ENCODE results near the gene ABI3BP. TPM values are rescaled to one million over a fixed set of nuclear protein-coding genes. Genes with fewer than 3 reads are reported as not detected.
"Not testable (repeated sequence)": the region's sequence is repeated elsewhere in the genome, so short reads cannot be mapped to it uniquely, and the experiment has no call there.

ABI3BP gene
- total RNA-seq, result 0.39 and 7.3 TPM in 2 replicates

GRCh38 chr3:100993309-100993708 is at the start of gene ABI3BP:
TSS of gene ABI3BP (minus strand) at chr3:100993421. CDS start at chr3:100993384, 37 bp downstream.
- DNase-seq (ENCODE audit: extremely low read depth, low read depth, low spot score), result no peak

- no peak for DNase-seq (ENCODE audit: extremely low read depth, low read depth, low spot score)
Observed at GRCh38 chr3:101039285-101039684, 46.1 kb upstream of the ABI3BP start.

- DNase-seq (ENCODE audit: extremely low read depth, low read depth, low spot score), result no peak
Observed at GRCh38 chr3:101038880-101039279, 45.7 kb upstream of the ABI3BP start.

GRCh38 chr3:101038393-101038792 is 45.2 kb upstream of the ABI3BP start:
- DNase-seq (ENCODE audit: extremely low read depth, low read depth, low spot score), result no peak

GRCh38 chr3:101037613-101038012 is 44.4 kb upstream of the ABI3BP start:
- DNase-seq (ENCODE audit: extremely low read depth, low read depth, low spot score), result no peak

- DNase-seq (ENCODE audit: extremely low read depth, low read depth, low spot score), result no peak
Observed at GRCh38 chr3:101036676-101037075, 43.5 kb upstream of the ABI3BP start.

GRCh38 chr3:101036213-101036618 is 43.0 kb upstream of the ABI3BP start:
- DNase-seq (ENCODE audit: extremely low read depth, low read depth, low spot score), result peak; percentile 78

- no peak for DNase-seq (ENCODE audit: extremely low read depth, low read depth, low spot score)
Observed at GRCh38 chr3:101027286-101027685, 34.1 kb upstream of the ABI3BP start.

- DNase-seq (ENCODE audit: extremely low read depth, low read depth, low spot score), result no peak
Observed at GRCh38 chr3:101026881-101027280, 33.7 kb upstream of the ABI3BP start.

- no peak for DNase-seq (ENCODE audit: extremely low read depth, low read depth, low spot score)
Observed at GRCh38 chr3:101026244-101026643, 33.0 kb upstream of the ABI3BP start.

GRCh38 chr3:101020351-101021015 is 27.3 kb upstream of the ABI3BP start:
- no peak for DNase-seq (ENCODE audit: extremely low read depth, low read depth, low spot score)

- DNase-seq (ENCODE audit: extremely low read depth, low read depth, low spot score), result no peak
Observed at GRCh38 chr3:101017017-101017416, 23.8 kb upstream of the ABI3BP start.

- DNase-seq (ENCODE audit: extremely low read depth, low read depth, low spot score), result not testable (repeated sequence)
Observed at GRCh38 chr3:101012312-101012711, 19.1 kb upstream of the ABI3BP start.

GRCh38 chr3:101011136-101011535 is 17.9 kb upstream of the ABI3BP start:
- DNase-seq (ENCODE audit: extremely low read depth, low read depth, low spot score), result no peak

- DNase-seq (ENCODE audit: extremely low read depth, low read depth, low spot score), result no peak
Observed at GRCh38 chr3:101010296-101010695, 17.1 kb upstream of the ABI3BP start.

- no peak for DNase-seq (ENCODE audit: extremely low read depth, low read depth, low spot score)
Observed at GRCh38 chr3:101009386-101009785, 16.2 kb upstream of the ABI3BP start.

- no peak for DNase-seq (ENCODE audit: extremely low read depth, low read depth, low spot score)
Observed at GRCh38 chr3:100999160-100999559, 5.9 kb upstream of the ABI3BP start.

- no peak for DNase-seq (ENCODE audit: extremely low read depth, low read depth, low spot score)
Observed at GRCh38 chr3:100994809-100995208, 1.6 kb upstream of the ABI3BP start.

GRCh38 chr3:100994187-100994586 is 966 bp upstream of the ABI3BP start:
- DNase-seq (ENCODE audit: extremely low read depth, low read depth, low spot score), result no peak

- DNase-seq (ENCODE audit: extremely low read depth, low read depth, low spot score), result peak; percentile 51
Observed at GRCh38 chr3:100992231-100993012, 799 bp downstream of the ABI3BP start.

GRCh38 chr3:100988080-100988479 is 5.1 kb downstream of the ABI3BP start:
- no peak for DNase-seq (ENCODE audit: extremely low read depth, low read depth, low spot score)

GRCh38 chr3:100984308-100984707 is 8.9 kb downstream of the ABI3BP start:
- DNase-seq (ENCODE audit: extremely low read depth, low read depth, low spot score), result no peak

Data from glomerular endothelial cell (primary cell).